ENCODE measurements around the gene IGFN1. TPM values are rescaled to one million over a fixed set of nuclear protein-coding genes. Genes with fewer than 3 reads are reported as not detected.

IGFN1 gene
- total and polyA plus RNA-seq, 10 of the 15 experiments (the other 5 are each of a cell fraction or from before 2014, with no cell fraction given), result not detected

DNA sequence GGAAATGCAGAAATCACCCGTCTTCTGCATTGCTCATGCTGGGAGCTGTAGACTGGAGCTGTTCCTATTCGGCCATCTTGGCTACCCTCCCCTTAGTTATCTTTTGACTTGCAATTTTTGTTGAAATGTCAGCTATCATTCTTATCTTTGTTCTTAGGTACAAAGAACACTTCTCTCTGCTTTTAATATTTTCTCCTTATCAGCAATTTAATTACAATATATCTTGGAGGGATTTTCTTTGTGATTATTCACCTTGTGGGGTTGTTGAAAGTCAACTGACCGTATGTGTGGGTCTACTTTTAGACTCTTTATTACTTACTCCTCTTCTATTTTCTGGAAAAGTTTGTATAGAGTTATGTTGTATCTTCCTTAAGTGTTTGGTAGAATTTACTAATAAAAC lies 49.5 kb downstream of the IGFN1 start:
- no peaks in the 10 kb centered on the region for H3K9me3 ChIP-seq (replicated peaks; ENCODE audit: control insufficient read depth, insufficient read depth, low read length)
- no peaks in the 10 kb centered on the region for H4K20me1 ChIP-seq (ENCODE audit: control insufficient read depth, insufficient read depth)
- no peak overlapping the region for H3K4me2 ChIP-seq (ENCODE audit: control insufficient read depth, insufficient read depth)
- no peak overlapping the region for H3K27ac ChIP-seq (ENCODE audit: control insufficient read depth, insufficient read depth)
- no peaks in the 10 kb centered on the region for H3K79me2 ChIP-seq (ENCODE audit: control insufficient read depth, insufficient read depth, low read length)
- FAIRE-seq, result no peak
- in situ Hi-C loops (cut with MboI) (no loop called here), intact Hi-C loops (cut with micrococcal nuclease; ENCODE audit: unreplicated experiment) (no loop called here)
- no peak overlapping the region for H2AFZ ChIP-seq (ENCODE audit: control insufficient read depth, low read depth, low read length)
- ChIA-PET POLR2A (no interaction called here), CTCF (interaction anchor here (0.7 kb wide), 1 partner anchor 17 kb away, joined by 3 read pairs; no protein-coding TSS in a partner anchor), SMC1A (ENCODE audit: uncharacterized antibody, unreplicated experiment) (no interaction called here), RAD21 (ENCODE audit: unreplicated experiment) (no interaction called here)
- H3K4me3 ChIP-seq, result no peak overlapping the region
- no peak for DNase-seq (ENCODE audit: low read depth, low spot score)
- no peak for TF ChIP-seq KDM1A (IDR thresholded peaks at IDR 0.05; ENCODE audit: borderline replicate concordance)
- TF ChIP-seq CHD1 (IDR thresholded peaks at IDR 0.05; ENCODE audit: low read depth, low read length), result no peak
- TF ChIP-seq FOXM1 (IDR thresholded peaks at IDR 0.05; ENCODE audit: low read depth, low read length), result no peak
- no peak for TF ChIP-seq MEF2B (IDR thresholded peaks at IDR 0.05; ENCODE audit: partially characterized antibody, poor library complexity, severe bottlenecking)
- TF ChIP-seq TAF1 (IDR thresholded peaks at IDR 0.05; ENCODE audit: borderline replicate concordance, low read depth, low read length), result no peak
- TF ChIP-seq, protein P1, sequence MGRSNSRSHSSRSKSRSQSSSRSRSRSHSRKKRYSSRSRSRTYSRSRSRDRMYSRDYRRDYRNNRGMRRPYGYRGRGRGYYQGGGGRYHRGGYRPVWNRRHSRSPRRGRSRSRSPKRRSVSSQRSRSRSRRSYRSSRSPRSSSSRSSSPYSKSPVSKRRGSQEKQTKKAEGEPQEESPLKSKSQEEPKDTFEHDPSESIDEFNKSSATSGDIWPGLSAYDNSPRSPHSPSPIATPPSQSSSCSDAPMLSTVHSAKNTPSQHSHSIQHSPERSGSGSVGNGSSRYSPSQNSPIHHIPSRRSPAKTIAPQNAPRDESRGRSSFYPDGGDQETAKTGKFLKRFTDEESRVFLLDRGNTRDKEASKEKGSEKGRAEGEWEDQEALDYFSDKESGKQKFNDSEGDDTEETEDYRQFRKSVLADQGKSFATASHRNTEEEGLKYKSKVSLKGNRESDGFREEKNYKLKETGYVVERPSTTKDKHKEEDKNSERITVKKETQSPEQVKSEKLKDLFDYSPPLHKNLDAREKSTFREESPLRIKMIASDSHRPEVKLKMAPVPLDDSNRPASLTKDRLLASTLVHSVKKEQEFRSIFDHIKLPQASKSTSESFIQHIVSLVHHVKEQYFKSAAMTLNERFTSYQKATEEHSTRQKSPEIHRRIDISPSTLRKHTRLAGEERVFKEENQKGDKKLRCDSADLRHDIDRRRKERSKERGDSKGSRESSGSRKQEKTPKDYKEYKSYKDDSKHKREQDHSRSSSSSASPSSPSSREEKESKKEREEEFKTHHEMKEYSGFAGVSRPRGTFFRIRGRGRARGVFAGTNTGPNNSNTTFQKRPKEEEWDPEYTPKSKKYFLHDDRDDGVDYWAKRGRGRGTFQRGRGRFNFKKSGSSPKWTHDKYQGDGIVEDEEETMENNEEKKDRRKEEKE (IDR thresholded peaks at IDR 0.05), result no peak
- TF ChIP-seq FOS (IDR thresholded peaks at IDR 0.05; ENCODE audit: borderline replicate concordance, extremely low read depth, insufficient read length), result no peak
- TF ChIP-seq, protein P2, sequence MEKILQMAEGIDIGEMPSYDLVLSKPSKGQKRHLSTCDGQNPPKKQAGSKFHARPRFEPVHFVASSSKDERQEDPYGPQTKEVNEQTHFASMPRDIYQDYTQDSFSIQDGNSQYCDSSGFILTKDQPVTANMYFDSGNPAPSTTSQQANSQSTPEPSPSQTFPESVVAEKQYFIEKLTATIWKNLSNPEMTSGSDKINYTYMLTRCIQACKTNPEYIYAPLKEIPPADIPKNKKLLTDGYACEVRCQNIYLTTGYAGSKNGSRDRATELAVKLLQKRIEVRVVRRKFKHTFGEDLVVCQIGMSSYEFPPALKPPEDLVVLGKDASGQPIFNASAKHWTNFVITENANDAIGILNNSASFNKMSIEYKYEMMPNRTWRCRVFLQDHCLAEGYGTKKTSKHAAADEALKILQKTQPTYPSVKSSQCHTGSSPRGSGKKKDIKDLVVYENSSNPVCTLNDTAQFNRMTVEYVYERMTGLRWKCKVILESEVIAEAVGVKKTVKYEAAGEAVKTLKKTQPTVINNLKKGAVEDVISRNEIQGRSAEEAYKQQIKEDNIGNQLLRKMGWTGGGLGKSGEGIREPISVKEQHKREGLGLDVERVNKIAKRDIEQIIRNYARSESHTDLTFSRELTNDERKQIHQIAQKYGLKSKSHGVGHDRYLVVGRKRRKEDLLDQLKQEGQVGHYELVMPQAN (conservative IDR thresholded peaks at IDR 0.05), result no peak
- TF ChIP-seq BRCA1 (IDR thresholded peaks at IDR 0.05; ENCODE audit: low read depth, low read length), result no peak
- TF ChIP-seq ZNF24 (IDR thresholded peaks at IDR 0.05), result no peak
- TF ChIP-seq, protein P3, sequence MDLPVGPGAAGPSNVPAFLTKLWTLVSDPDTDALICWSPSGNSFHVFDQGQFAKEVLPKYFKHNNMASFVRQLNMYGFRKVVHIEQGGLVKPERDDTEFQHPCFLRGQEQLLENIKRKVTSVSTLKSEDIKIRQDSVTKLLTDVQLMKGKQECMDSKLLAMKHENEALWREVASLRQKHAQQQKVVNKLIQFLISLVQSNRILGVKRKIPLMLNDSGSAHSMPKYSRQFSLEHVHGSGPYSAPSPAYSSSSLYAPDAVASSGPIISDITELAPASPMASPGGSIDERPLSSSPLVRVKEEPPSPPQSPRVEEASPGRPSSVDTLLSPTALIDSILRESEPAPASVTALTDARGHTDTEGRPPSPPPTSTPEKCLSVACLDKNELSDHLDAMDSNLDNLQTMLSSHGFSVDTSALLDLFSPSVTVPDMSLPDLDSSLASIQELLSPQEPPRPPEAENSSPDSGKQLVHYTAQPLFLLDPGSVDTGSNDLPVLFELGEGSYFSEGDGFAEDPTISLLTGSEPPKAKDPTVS (IDR thresholded peaks at IDR 0.05; ENCODE audit: low read depth, low read length), result no peak
- no peak for TF ChIP-seq RB1 (IDR thresholded peaks at IDR 0.05; ENCODE audit: borderline replicate concordance)
- TF ChIP-seq CBFB (IDR thresholded peaks at IDR 0.05; ENCODE audit: low read depth), result no peak
- no peak for TF ChIP-seq SREBF2 (IDR thresholded peaks at IDR 0.05; ENCODE audit: low read length)
- no peak for TF ChIP-seq ESRRA (IDR thresholded peaks at IDR 0.05; ENCODE audit: low read length)
- TF ChIP-seq RCOR1 (conservative IDR thresholded peaks at IDR 0.05; ENCODE audit: low read depth, low read length), result no peak
- TF ChIP-seq SP1 (IDR thresholded peaks at IDR 0.05; ENCODE audit: low read depth, low read length), result no peak
- no peak for TF ChIP-seq PML (IDR thresholded peaks at IDR 0.05; ENCODE audit: low read length)
- TF ChIP-seq CEBPB (IDR thresholded peaks at IDR 0.05; ENCODE audit: borderline replicate concordance in 1 of 2, low read depth in 2 of 2, low read length in 2 of 2), result no peak
- no peaks in the 10 kb centered on the region for H3K4me1 ChIP-seq (ENCODE audit: control insufficient read depth, insufficient read depth, low read length)
- peaks cover 0 to 5% of the 10 kb centered on the region in 2 experiments; a peak in 1 of 4 replicates for H3K27me3 ChIP-seq (replicated peaks in 1 of 2; ENCODE audit: control insufficient read depth in 2 of 2, insufficient read depth in 2 of 2, low read length in 1 of 2)
- no peak for ATAC-seq
- no TSS peak for BruUV-seq (replicated peaks)
- no peaks in the 10 kb centered on the region for H3K36me3 ChIP-seq (ENCODE audit: control insufficient read depth in 2 of 2, insufficient read depth in 2 of 2, low read length in 1 of 2)
- no peak overlapping the region for H3K9ac ChIP-seq (ENCODE audit: control insufficient read depth, insufficient read depth, low read length)
- 39% methylated on average over 3 of the region's 3 CpGs for WGBS (ENCODE audit: insufficient coverage, insufficient replicate concordance, low lambda C conversion rate, missing lambda C conversion rate)

All from GM12878 (cell line).